Subcutaneous adipose tissue (tissue), 4 donors: Measurements from ENCODE around the gene GSTM3. TPM values are rescaled to one million over a fixed set of nuclear protein-coding genes. Genes with fewer than 3 reads are reported as not detected.

Source experiments
- total RNA-seq, 4 donors: library from RNA; depleted of rRNA; stranded (reverse); fragments of >200 nt; gene quantifications; one replicate each; pipeline ENCODE4 v1.1.0, GENCODE V29; 2016
- TF ChIP-seq, protein P1 (sequence below): fragments of 450-650 bp; IDR thresholded peaks from one replicate; pipeline ENCODE4 v1.5.1; 2016; ENCODE audit warnings: low read depth, mild to moderate bottlenecking, control low read depth, antibody characterized with exemption, moderate library complexity

GSTM3 gene
- total RNA-seq, 4 donors from 2014 or later: 38.2 to 62.8 (median 45.7) TPM

DNA sequence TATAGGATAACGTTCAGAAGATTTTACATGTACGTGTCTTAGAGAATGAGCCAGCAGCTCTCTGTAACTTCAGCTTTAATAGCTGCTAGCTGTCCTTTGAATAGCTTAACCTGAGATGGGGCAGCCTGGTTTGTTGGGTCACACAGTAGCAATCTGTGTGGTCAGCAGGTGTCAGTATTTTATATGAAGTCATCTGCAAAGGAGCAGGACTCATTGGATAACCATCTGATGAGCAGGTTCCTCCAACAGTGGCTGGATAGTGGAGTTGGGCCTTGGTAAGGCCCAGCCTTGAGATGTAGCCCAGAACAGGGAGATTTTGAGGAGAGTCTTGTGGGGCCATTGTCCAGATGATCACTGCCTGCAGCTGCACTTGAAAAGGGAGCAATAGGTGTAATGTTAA, 22.3 kb downstream of the GSTM3 start:
- TF ChIP-seq, protein P1, sequence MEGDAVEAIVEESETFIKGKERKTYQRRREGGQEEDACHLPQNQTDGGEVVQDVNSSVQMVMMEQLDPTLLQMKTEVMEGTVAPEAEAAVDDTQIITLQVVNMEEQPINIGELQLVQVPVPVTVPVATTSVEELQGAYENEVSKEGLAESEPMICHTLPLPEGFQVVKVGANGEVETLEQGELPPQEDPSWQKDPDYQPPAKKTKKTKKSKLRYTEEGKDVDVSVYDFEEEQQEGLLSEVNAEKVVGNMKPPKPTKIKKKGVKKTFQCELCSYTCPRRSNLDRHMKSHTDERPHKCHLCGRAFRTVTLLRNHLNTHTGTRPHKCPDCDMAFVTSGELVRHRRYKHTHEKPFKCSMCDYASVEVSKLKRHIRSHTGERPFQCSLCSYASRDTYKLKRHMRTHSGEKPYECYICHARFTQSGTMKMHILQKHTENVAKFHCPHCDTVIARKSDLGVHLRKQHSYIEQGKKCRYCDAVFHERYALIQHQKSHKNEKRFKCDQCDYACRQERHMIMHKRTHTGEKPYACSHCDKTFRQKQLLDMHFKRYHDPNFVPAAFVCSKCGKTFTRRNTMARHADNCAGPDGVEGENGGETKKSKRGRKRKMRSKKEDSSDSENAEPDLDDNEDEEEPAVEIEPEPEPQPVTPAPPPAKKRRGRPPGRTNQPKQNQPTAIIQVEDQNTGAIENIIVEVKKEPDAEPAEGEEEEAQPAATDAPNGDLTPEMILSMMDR: no peak

DNA sequence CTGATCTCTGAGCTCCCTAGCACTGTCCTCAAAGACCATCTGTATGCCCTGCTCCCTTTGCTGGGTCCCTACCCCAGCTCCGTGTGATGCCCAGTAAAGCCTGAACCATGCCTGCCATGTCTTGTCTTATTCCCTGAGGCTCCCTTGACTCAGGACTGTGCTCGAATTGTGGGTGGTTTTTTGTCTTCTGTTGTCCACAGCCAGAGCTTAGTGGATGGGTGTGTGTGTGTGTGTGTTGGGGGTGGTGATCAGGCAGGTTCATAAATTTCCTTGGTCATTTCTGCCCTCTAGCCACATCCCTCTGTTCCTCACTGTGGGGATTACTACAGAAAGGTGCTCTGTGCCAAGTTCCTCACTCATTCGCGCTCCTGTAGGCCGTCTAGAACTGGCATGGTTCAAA, 23.1 kb downstream of the GSTM3 start:
- TF ChIP-seq, protein P1: no peak

DNA sequence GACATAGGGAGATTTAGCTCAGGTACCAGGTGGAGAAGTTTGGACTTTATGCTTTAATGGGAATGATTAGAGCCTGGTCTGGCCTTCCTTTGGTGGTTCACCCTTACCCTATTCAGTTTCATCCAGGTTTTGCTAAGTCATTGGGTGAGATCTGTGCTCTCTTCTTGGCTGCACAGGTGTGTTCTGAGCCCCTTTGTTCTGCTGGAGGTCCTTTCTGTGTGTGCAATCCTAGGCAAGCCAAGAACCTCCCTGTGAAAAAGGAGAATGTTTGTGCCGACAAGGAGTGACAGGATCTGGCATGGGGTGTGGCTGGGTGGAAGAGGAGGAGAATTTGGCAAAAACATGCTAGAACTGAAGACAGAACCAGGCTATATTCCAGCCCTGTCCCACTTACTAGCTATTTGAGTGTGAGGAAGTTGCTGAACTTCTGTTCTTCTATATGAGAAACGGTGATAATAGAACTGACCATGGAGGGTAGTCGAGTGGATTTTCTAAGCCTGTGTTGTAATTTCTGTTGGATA, 24.2 kb downstream of the GSTM3 start:
- TF ChIP-seq, protein P1: no peak

GRCh38 chr1:109716121-109716520, 24.7 kb downstream of the GSTM3 start:
- TF ChIP-seq, protein P1: no peak

GRCh38 chr1:109714661-109715372, 26.0 kb downstream of the GSTM3 start:
- TF ChIP-seq, protein P1: no peak

DNA sequence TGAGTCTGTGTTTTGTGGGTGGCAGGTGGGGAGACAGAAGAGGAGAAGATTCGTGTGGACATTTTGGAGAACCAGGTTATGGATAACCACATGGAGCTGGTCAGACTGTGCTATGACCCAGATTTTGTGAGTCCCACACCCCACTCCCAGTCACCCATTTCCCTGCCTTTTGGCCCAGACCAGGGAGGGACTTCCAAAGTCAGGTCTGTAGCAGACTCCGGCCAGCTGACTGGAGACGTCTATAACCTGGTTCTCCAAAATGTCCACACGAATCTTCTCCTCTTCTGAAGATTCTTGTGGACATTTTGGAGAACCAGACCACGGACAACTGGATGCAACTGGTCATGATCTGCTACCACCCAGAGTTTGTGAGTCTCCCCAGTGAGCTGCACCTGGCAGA, 27.2 kb downstream of the GSTM3 start:
- TF ChIP-seq, protein P1: no peak

DNA sequence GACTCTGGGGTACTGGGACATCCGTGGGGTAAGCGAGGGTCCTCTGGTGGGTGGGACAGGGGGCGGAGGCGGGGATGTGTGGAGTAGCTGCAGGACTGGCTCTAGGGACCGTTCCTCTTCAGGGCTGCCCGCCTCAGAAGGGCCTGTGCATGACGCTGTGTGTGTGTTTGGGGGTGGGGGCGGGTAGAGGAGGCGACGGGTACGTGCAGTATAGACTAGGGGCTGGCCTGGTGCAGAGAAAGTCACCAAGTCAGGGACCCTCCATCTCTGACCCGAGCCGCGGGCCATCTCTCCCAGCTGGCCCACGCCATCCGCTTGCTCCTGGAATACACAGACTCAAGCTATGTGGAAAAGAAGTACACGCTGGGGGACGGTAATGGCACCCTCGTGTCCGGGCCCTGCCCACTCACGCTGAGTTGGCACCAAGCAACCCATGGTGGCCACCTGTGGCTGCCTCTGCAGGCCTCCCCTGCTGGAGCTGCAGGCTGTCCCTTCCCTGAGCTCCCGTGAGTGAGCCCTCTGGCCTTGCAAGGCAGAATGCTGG, 28.4 kb downstream of the GSTM3 start:
- TF ChIP-seq, protein P1: no peak
